Esophagus squamous epithelium (tissue), 4 donors: ENCODE data around the gene NUDT8.

ENCODE experiments used
- POLR2A ChIP-seq, 4 donors: fragments of 450-650 bp; IDR thresholded peaks; one replicate each; pipeline ENCODE4 v1.6.1; 2017; ENCODE audit warnings: antibody characterized with exemption in 4 of 4, mild to moderate bottlenecking in 4 of 4, moderate library complexity in 3 of 4
- TF ChIP-seq, protein P1 (sequence below), 6 experiments: fragments of 450-650 bp in 4 of 6; fragments of 200-600 bp in 2 of 6; sonication (generic) in 2 of 6; IDR thresholded peaks; one replicate each; pipeline ENCODE4 v1.5.1; 2016 to 2019; ENCODE audit warnings: antibody characterized with exemption in 6 of 6, mild to moderate bottlenecking in 4 of 6, moderate library complexity in 4 of 6

- TF ChIP-seq, protein P1, sequence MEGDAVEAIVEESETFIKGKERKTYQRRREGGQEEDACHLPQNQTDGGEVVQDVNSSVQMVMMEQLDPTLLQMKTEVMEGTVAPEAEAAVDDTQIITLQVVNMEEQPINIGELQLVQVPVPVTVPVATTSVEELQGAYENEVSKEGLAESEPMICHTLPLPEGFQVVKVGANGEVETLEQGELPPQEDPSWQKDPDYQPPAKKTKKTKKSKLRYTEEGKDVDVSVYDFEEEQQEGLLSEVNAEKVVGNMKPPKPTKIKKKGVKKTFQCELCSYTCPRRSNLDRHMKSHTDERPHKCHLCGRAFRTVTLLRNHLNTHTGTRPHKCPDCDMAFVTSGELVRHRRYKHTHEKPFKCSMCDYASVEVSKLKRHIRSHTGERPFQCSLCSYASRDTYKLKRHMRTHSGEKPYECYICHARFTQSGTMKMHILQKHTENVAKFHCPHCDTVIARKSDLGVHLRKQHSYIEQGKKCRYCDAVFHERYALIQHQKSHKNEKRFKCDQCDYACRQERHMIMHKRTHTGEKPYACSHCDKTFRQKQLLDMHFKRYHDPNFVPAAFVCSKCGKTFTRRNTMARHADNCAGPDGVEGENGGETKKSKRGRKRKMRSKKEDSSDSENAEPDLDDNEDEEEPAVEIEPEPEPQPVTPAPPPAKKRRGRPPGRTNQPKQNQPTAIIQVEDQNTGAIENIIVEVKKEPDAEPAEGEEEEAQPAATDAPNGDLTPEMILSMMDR (IDR thresholded peaks at IDR 0.05) = no peak
- TF ChIP-seq POLR2A (IDR thresholded peaks at IDR 0.05) = no peak
These were observed 18.6 kb downstream of the NUDT8 start for GRCh38 chr11:67611165-67611564.
